Measurements from ENCODE around the gene BCL2L2. TPM values are rescaled to one million over a fixed set of nuclear protein-coding genes. Genes with fewer than 3 reads are reported as not detected.

BCL2L2 gene
- polyA plus RNA-seq, 1 of the 3 experiments (the other 2 are of a cell fraction): 30.6 TPM

DNA sequence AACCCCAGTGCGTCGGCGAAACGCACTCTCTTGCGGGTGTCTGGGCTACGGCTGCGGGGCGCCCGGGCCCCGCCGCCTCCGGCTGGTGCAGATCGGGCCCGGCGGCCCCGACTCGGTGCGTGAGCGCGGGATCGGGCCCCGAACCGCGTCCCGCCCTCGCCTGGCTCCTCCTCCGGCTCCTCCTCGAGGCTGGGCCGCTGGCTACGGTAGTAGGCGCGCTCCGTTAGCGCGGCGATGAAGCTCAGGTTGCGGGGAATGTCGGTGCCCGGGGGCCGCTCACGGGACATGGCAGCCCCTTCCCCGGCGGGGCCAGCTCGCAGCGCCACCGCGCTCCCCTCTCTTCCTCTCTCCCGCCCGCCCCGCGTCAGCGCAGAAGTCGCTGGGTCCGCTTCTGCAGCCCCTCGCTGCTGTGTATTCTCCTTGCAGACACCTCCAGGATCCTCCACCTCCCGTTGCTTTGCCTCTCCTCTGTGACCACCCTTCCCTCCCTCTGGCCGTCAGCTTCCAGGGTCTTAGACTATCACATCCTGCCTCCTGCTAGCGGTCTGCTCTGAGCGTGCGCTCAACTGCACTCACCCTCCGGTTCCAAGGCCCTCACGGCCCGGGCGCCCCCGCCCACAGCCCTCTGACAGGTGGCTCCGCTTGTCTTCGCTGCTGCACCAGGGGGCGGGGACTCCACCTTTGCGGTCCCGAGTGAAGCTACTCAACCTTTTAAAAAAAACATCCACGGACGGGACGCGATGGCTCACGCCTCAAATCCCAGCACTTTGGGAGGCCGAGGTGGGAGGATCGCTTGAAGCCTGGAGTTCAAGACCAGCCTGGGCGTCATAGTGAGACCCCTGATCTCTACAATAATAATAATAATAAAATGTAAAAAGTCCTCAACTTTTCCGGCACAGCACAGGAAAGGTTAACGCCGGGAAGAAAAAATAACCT is 4.1 kb upstream of the BCL2L2 start, which contains the start of gene PPP1R3E (continued):
- TF ChIP-seq YY1 (IDR thresholded peaks at IDR 0.05; ENCODE audit: low read depth) (0 out of 2 replicates have a peak, but pooled peaks have one; percentile 8), MEF2A (IDR thresholded peaks at IDR 0.05; ENCODE audit: borderline replicate concordance, low read depth) (no peak), RCOR1 (IDR thresholded peaks at IDR 0.05; ENCODE audit: low read length) (no peak)

DNA sequence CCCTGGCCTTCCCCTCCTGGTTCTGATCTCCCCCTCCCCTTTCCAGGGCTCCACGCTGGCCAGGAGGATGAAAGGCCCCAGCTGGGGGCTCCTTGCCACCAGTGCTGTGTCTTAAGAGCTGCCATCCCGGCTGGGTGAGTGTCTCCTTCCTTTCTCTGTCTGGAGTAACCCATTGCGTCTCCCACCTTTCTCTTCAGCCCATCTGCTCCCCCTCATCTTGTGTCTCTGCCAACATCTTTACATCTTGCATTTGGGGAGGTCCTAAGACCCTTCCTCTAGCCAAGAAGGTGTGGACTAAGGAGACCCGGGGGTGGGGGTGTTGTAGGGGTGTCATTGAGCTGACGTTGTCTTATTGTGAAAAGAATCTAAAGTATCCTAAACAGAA is 505 bp downstream of the BCL2L2 start:
- H3K9me3 ChIP-seq: no peaks in the 10 kb centered on the region
- peak overlapping the region; percentile 96 for H3K4me2 ChIP-seq
- ChIA-PET CTCF (interaction anchor here (0.9 to 3.6 kb wide), 6 partner anchors 13 to 58 kb away, joined by 3 to 12 read pairs (median 4); partner anchors contain the start of genes EFS, HOMEZ and PABPN1), POLR2A (interaction anchor here (0.7 to 3.9 kb wide), 3 partner anchors 14 to 59 kb away, joined by 3 to 34 read pairs (median 4); partner anchors contain the start of genes HOMEZ and PABPN1)
- TF ChIP-seq, protein P1, sequence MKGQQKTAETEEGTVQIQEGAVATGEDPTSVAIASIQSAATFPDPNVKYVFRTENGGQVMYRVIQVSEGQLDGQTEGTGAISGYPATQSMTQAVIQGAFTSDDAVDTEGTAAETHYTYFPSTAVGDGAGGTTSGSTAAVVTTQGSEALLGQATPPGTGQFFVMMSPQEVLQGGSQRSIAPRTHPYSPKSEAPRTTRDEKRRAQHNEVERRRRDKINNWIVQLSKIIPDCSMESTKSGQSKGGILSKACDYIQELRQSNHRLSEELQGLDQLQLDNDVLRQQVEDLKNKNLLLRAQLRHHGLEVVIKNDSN (IDR thresholded peaks at IDR 0.05; ENCODE audit: borderline replicate concordance, low read depth): no peak
- no peak for TF ChIP-seq EZH2phosphoT487 (IDR thresholded peaks at IDR 0.05; ENCODE audit: borderline replicate concordance, low read depth)
- no peak for TF ChIP-seq POLR2AphosphoS5 (IDR thresholded peaks at IDR 0.05; ENCODE audit: low read depth, low read length)
- TF ChIP-seq MEF2A (IDR thresholded peaks at IDR 0.05; ENCODE audit: borderline replicate concordance, low read depth): no peak
- TF ChIP-seq, protein P2, sequence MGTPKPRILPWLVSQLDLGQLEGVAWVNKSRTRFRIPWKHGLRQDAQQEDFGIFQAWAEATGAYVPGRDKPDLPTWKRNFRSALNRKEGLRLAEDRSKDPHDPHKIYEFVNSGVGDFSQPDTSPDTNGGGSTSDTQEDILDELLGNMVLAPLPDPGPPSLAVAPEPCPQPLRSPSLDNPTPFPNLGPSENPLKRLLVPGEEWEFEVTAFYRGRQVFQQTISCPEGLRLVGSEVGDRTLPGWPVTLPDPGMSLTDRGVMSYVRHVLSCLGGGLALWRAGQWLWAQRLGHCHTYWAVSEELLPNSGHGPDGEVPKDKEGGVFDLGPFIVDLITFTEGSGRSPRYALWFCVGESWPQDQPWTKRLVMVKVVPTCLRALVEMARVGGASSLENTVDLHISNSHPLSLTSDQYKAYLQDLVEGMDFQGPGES (IDR thresholded peaks at IDR 0.05; ENCODE audit: low read depth, low read length): no peak
- no peak for TF ChIP-seq SMC3 (IDR thresholded peaks at IDR 0.05; ENCODE audit: low read depth, low read length)
- TF ChIP-seq FOXM1 (IDR thresholded peaks at IDR 0.05; ENCODE audit: low read depth): no peak
- H3K27me3 ChIP-seq (ENCODE audit: insufficient read depth): no peaks in the 10 kb centered on the region
- H3K79me2 ChIP-seq (ENCODE audit: insufficient read depth): peaks cover 57% of the 10 kb centered on the region
- H3K36me3 ChIP-seq (replicated peaks in 1 of 2; ENCODE audit: control insufficient read depth in 1 of 2, insufficient read depth in 2 of 2, low read length in 1 of 2): peaks cover 28 to 32% of the 10 kb centered on the region in 2 experiments
- no peak overlapping the region for H2AFZ ChIP-seq (ENCODE audit: low read depth)
- H3K9ac ChIP-seq: peak overlapping the region; percentile 95
- no peak for DNase-seq
- WGBS (ENCODE audit: low lambda C conversion rate): 5% methylated on average over 5 of the region's 5 CpGs
- no peaks in the 10 kb centered on the region for H3K9me2 ChIP-seq
- H3K4me3 ChIP-seq (ENCODE audit: low read depth in 2 of 2, low read length in 1 of 2): peak overlapping the region; percentile 93 to 97
- peaks cover 13 to 31% of the 10 kb centered on the region in 2 experiments for H3K4me1 ChIP-seq (ENCODE audit: control insufficient read depth in 1 of 2, insufficient read depth in 2 of 2, low read depth in 1 of 2, low read length in 1 of 2)
- H3F3A ChIP-seq (replicated peaks; ENCODE audit: insufficient read depth): peaks cover 21% of the 10 kb centered on the region
- peak overlapping the region; percentile 76 to 91 for H3K27ac ChIP-seq (ENCODE audit: low read depth in 2 of 2, low read length in 1 of 2)
- H4K20me1 ChIP-seq (ENCODE audit: insufficient read depth): peaks cover 12% of the 10 kb centered on the region; the same call in 1 of the 2 replicates
